ENCODE measurements around the gene ZNF44.

DNA sequence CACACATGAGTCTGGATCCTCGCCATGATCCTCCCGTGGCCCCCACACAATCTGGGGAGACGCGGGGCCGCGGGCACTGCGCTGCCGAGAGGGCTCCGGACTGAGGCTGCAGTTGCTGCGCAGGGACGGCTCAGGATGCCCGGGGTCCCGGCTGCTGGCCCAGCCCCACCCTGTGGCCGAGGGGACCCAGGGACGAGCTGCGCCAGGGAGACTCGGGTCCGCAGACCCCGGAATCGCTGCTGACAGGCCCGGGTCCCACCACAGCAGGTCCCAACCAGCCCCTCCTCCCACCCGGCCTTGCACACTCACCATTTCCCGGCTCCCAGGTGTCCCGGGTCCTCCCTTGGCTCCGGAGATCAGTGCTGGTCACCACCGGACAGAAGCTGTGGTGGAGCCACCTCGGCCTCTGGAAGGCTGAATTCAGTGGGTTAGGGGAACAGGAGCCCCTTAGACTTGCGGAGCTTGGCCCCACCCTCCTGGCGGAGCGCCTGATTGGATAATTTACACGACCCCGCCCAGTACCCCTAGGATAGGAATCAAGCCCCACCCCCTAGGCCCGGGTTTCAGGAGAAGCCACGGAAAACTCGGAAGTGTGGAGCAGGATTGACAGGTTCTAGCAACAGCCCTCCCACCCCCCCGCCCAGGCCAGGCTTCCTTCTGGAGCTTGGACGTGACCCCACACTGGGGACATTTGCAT is 57.4 kb downstream of the ZNF44 start:
- TF ChIP-seq, protein P1, sequence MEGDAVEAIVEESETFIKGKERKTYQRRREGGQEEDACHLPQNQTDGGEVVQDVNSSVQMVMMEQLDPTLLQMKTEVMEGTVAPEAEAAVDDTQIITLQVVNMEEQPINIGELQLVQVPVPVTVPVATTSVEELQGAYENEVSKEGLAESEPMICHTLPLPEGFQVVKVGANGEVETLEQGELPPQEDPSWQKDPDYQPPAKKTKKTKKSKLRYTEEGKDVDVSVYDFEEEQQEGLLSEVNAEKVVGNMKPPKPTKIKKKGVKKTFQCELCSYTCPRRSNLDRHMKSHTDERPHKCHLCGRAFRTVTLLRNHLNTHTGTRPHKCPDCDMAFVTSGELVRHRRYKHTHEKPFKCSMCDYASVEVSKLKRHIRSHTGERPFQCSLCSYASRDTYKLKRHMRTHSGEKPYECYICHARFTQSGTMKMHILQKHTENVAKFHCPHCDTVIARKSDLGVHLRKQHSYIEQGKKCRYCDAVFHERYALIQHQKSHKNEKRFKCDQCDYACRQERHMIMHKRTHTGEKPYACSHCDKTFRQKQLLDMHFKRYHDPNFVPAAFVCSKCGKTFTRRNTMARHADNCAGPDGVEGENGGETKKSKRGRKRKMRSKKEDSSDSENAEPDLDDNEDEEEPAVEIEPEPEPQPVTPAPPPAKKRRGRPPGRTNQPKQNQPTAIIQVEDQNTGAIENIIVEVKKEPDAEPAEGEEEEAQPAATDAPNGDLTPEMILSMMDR (IDR thresholded peaks at IDR 0.05) = no peak
- TF ChIP-seq RELA (CRISPR knock-in tag; IDR thresholded peaks at IDR 0.05; ENCODE audit: borderline replicate concordance) (no peak), OVOL2 (CRISPR knock-in tag; IDR thresholded peaks at IDR 0.05; ENCODE audit: borderline replicate concordance) (no peak), FOXK1 (CRISPR knock-in tag; IDR thresholded peaks at IDR 0.05) (no peak), HMGXB4 (CRISPR knock-in tag; IDR thresholded peaks at IDR 0.05) (no peak)
- TF ChIP-seq, protein P2, sequence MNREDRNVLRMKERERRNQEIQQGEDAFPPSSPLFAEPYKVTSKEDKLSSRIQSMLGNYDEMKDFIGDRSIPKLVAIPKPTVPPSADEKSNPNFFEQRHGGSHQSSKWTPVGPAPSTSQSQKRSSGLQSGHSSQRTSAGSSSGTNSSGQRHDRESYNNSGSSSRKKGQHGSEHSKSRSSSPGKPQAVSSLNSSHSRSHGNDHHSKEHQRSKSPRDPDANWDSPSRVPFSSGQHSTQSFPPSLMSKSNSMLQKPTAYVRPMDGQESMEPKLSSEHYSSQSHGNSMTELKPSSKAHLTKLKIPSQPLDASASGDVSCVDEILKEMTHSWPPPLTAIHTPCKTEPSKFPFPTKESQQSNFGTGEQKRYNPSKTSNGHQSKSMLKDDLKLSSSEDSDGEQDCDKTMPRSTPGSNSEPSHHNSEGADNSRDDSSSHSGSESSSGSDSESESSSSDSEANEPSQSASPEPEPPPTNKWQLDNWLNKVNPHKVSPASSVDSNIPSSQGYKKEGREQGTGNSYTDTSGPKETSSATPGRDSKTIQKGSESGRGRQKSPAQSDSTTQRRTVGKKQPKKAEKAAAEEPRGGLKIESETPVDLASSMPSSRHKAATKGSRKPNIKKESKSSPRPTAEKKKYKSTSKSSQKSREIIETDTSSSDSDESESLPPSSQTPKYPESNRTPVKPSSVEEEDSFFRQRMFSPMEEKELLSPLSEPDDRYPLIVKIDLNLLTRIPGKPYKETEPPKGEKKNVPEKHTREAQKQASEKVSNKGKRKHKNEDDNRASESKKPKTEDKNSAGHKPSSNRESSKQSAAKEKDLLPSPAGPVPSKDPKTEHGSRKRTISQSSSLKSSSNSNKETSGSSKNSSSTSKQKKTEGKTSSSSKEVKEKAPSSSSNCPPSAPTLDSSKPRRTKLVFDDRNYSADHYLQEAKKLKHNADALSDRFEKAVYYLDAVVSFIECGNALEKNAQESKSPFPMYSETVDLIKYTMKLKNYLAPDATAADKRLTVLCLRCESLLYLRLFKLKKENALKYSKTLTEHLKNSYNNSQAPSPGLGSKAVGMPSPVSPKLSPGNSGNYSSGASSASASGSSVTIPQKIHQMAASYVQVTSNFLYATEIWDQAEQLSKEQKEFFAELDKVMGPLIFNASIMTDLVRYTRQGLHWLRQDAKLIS (CRISPR knock-in tag; IDR thresholded peaks at IDR 0.05; ENCODE audit: borderline replicate concordance) = no peak
- TF ChIP-seq, protein P3, sequence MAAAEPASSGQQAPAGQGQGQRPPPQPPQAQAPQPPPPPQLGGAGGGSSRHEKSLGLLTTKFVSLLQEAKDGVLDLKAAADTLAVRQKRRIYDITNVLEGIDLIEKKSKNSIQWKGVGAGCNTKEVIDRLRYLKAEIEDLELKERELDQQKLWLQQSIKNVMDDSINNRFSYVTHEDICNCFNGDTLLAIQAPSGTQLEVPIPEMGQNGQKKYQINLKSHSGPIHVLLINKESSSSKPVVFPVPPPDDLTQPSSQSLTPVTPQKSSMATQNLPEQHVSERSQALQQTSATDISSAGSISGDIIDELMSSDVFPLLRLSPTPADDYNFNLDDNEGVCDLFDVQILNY (CRISPR knock-in tag; IDR thresholded peaks at IDR 0.05) = no peak
- TF ChIP-seq, protein P4, sequence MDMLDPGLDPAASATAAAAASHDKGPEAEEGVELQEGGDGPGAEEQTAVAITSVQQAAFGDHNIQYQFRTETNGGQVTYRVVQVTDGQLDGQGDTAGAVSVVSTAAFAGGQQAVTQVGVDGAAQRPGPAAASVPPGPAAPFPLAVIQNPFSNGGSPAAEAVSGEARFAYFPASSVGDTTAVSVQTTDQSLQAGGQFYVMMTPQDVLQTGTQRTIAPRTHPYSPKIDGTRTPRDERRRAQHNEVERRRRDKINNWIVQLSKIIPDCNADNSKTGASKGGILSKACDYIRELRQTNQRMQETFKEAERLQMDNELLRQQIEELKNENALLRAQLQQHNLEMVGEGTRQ (CRISPR knock-in tag; IDR thresholded peaks at IDR 0.05) = no peak
